GM19372 (cell line): ENCODE results near the gene CCT8L2.
"Not testable (repeated sequence)": the region's sequence is repeated elsewhere in the genome, so short reads cannot be mapped to it uniquely, and the experiment has no call there.

ENCODE experiments used
- ATAC-seq: cut with Tn5 transposase; IDR thresholded peaks from one replicate; pipeline ENCODE4 v1.9.1; 2021; ENCODE audit warnings: mild to moderate bottlenecking, low read depth, moderate library complexity; ENCODE audit not compliant: unreplicated experiment

Gene CCT8L2, protein sequence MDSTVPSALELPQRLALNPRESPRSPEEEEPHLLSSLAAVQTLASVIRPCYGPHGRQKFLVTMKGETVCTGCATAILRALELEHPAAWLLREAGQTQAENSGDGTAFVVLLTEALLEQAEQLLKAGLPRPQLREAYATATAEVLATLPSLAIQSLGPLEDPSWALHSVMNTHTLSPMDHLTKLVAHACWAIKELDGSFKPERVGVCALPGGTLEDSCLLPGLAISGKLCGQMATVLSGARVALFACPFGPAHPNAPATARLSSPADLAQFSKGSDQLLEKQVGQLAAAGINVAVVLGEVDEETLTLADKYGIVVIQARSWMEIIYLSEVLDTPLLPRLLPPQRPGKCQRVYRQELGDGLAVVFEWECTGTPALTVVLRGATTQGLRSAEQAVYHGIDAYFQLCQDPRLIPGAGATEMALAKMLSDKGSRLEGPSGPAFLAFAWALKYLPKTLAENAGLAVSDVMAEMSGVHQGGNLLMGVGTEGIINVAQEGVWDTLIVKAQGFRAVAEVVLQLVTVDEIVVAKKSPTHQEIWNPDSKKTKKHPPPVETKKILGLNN

DNA sequence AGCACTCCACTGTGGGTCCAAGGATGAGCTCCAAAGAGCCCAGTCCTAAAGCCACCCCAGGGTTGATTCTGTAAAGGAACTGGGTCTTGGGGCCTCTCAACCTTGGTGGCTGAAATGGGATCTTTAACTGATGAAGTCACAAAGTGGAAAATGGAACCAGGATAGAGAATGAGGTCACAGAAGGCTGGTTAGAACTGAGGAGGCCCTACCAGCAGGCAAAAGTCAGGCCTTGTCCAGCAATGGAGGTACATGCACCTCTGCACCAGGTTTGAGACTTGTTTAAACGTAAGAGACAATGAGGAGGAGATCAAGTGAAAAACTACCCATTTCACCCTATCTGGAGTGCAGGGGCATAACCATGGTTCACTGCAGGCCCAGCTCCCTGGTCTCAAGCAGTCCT lies at the start of gene CCT8L2:
Gene CCT8L2, minus strand, starts transcription at position 101 of the 400 bp plus-strand sequence. CDS start 260 bp downstream, outside the sequence.
- not testable (repeated sequence) for ATAC-seq

DNA sequence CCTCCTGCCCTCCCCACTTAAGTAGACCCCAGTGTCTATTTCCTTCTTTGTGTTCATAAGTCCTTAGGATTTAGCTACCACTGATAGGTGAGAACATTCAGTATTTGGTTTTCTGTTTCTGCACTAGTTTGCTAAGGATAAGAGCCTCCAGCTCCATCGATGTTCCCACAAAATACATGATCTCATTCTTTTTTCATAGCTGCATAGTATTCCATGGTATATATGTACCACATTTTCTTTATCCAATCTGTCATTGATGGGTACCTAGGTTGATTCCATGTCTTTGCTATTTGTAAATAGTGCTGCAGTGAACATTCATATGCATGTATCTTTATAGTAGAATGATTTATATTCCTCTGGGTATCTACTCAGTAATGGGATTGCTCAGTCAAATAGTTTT lies 42.8 kb upstream of the CCT8L2 start:
- ATAC-seq, result not testable (repeated sequence)

DNA sequence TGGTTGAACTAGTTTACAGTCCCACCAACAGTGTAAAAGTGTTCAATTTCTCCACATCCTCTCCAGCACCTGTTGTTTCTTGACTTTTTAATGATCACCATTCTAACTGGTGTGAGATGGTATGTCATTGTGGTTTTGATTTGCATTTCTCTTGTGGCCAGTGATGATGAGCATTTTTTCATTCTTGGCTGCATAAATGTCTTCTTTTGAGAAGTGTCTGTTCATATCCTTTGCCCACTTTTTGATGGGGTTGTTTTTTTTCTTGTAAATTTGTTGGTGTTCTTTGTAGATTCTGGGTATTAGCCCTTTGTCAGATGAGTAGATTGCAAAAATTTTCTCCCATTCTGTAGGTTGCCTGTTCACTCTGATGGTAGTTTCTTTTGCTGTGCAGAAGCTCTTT lies 41.5 kb upstream of the CCT8L2 start:
- not testable (repeated sequence) for ATAC-seq

DNA sequence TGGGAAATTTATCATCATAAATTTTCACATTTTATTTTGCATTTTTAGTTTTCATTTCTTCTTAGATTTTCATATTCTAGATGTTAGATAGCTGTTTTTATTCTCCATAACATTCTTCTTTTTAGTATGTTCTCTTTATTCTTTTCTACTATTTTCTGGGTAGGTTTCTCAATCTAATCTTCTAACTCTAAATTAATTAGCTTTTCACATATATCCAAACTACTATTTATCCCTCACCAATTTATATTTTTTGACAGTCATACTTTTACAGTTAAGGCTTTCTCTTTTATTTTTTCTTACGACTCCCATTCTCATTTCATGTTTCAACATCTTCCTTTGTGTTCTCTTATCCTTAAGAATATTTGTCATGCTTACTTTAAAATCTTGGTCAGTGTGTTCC lies 35.9 kb upstream of the CCT8L2 start:
- not testable (repeated sequence) for ATAC-seq

DNA sequence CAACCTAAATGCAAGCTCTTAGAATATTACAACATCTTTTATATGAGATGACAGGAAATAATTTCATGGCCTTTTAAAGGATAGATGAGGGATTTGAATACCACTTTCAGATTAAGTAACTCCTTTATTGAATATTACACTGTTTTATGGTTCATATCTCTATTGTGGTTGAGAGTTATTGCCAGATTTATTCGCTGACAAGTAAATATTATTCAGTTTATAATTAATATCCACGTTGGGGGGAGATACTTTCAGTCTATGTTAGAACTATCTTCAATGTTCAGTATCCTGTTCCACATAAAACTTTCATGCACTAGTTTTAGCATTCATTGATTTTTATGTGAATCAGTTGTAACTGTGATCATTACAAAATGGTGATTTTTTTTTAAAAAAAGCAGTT lies 32.4 kb upstream of the CCT8L2 start:
- not testable (repeated sequence) for ATAC-seq

DNA sequence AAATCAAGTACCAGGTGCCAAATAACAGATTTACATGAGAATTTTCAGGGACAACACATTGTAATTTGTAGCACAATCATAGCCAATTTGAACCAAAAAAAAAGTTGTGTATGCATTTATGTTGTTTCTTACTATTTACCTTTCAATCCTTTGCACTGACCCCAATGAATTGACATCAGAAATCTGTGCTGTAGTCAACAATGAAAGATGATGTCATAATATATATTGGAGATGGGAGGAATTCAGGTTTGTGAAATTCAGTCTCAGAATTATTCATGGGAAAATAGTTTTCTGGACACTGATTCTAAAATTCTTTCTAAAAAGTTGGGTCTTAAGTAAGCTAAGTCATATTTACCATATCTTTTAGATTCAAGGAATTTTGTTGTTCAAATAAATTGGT lies 31.0 kb upstream of the CCT8L2 start:
- ATAC-seq, result not testable (repeated sequence)

DNA sequence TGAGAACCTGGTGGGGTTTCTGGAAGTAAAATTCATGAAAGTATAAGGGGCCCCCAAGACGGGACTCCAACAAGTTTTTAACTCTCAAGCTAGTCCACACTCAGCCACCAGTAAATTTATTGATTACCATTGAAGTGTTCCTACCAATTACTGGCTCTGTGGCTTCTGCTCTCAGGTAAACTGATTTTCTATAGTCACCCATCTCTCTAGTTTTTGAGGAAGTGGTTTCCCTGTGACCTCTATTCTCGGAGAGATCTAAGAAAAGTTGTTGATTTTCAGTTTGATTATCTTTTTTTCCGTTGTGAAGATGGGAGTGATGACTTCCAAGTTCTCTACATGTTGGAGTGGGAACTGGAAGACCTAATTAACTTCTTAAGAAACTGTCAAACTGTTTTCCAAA lies 24.9 kb upstream of the CCT8L2 start:
- not testable (repeated sequence) for ATAC-seq

DNA sequence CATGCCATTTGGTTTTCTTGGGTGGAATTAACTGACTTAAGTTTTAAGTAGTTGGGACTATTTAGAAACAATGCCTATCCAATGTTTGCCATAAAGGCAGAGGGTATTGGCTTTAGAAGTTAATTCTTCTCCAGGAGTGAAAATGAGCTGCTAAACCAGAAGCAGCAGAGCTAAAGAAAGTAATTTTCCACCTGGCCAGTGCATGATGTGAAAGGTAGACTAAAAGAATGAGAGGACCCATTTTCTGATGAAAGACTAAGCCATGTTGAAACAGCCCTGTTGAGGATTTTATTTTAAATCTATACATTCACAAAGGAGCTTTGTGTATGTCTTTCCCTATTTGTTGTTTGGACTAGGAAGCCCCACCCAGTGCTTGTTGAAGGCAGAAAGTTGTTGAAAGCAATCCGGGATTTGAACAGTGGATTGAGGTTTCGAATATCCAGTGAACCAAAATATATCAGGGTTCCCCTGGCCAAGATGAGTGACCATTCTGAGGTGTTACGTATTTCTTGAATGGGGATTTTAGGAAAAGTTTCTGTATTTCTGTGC lies 23.9 kb upstream of the CCT8L2 start:
- not testable (repeated sequence) for ATAC-seq

DNA sequence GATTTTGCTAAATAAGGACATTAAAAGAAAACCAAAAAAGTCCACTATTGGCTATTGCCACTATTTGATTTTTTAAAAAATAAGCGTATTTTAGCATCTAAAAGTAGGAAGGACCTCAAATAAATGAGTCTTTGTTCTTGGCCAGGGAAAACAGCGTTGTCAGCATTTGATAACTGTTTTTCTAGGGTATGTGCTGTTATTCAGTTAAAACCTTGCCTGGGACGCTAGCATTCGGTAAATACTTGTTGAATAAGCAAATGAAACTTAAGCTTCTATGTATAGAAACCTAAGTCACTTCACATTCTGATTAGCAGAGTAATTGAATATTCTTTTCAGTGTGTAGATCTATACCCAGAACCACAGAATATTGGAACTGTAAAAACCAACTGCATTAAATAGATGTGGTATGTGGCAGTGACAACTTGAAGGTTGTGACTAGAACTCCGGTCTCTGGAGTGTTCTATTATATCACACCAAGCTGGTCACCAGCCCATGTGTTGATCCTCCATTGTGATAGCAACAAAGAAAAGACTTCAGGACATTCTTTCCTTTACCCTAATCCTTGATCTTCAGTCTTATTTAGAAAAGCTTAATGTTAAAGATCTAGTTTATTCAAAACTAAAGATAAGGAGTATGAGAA lies 23.1 kb upstream of the CCT8L2 start:
- ATAC-seq, result not testable (repeated sequence)

DNA sequence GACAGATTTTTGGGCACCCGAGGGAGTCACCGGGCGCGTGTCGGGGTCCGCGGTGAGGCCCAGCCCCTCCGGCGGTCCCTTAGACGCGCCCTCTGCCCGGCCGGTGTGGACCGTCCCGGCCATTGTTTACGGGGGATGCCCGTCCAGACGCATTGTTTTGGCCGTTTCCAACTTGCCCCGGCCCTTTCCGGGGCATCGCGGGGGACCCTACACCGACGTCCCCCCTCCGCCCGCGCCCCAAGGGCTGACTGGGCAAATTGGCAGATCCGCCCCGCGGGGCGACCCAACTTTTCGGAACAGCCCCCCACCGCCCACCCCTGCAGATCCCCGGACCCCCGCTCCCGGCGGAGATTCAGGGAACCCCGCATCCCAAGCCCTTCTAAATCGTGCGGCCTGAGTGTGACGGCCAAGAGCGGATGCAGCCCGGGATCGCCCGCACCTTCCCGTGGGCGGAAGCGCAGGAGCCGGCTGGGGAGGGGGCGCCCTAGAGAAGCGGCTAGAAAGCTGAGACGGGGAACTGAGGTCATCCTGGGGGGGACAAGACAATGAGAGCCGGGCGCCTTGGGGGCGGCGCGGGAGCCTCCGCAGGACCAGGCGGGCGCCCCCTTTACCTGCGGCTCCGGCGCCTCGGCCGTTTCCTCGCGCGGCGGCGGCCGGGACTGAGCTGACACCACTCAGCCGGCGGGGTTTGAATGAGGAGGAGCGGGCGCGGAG lies 17.1 kb upstream of the CCT8L2 start:
- ATAC-seq, result no peak

DNA sequence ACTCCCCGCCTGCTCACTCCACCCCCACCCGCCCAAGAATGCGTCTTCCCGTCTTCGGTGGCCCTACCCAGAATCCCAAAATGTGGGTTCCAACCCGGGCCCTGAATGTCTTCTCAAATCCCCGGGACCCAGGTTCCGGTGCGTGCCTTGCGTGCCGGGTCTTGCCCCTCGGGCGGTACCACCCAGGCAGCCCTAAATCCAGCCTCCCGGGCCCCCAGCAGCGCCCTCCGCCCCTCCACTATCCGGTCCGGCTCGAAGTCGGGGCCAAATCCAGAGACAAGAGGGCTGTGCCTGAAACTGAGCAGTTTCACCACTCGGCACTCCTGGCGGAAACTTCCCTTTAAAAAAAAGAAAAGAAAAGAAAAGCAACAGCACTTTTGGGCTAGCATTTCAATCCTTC lies 16.3 kb upstream of the CCT8L2 start:
- ATAC-seq, result no peak

DNA sequence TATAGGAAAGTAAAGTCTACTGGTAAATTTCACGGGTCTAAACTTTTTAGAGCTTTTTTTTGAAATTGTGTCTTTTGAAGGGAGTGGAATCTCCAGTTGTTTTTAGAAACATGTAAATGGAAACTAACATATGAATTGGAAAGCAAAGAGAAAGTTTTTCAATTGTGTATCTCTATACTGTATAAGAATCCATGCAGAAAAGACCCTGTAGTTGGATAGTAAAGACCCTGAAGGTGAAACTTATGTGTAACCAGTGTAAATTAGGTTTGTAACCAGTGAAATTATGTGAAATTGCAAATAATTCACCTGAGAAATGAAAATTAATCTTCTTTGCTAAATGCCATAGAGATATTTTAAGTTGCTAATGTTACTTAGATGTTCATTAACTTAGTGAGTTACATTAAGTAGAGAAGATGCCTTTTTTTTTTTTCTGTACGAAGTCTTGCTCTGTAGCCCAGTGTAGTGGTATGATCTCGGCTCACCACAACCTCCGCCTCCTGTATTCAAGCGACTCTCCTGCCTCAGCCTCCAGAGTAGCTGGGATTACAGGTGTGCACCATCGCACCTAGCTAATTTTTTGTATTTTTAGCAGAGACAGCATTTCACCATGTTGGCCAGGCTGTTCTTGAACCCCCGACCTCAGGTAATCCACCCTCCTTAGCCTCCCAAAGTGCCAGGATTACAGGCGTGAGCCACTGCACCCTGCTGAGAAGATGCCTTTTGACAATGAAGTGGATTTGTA lies 11.8 kb upstream of the CCT8L2 start:
- not testable (repeated sequence) for ATAC-seq

DNA sequence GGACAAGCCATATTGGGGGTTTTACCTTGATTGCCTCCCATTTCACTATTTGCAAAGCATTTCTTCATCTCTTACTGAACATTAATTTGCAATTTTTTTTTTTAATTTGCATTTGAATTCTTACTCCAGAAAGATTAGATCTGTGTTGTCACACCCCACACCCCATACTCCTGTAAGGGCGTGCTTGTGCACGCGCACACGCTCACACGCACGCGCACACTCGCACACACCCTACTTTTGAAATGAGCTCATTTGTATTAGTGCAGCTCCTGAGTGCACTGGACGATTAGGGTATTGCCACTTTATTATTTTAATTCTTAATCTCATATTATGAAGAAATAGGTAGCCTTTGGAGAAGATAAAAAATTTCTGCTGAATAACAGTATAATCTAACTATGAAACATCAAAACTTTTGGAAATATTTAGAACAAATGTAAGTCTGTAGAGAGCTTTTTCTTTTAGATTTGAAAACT lies 11.2 kb upstream of the CCT8L2 start:
- not testable (repeated sequence) for ATAC-seq

DNA sequence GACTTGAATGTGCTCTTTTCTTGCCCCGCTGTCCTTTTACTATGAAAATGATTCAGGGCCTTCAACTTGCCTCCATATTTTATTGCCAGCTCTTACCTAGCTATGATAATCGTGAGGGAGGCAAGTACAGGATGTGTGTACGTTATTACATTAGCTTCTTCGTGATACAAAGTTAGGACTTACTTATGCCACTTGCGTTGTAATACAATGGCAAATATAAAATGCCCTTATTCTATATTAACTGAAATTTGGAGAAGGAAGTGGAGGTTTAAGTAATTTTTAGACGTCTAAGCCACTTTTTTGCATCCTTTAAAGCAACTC lies 10.8 kb upstream of the CCT8L2 start:
- no peak for ATAC-seq

DNA sequence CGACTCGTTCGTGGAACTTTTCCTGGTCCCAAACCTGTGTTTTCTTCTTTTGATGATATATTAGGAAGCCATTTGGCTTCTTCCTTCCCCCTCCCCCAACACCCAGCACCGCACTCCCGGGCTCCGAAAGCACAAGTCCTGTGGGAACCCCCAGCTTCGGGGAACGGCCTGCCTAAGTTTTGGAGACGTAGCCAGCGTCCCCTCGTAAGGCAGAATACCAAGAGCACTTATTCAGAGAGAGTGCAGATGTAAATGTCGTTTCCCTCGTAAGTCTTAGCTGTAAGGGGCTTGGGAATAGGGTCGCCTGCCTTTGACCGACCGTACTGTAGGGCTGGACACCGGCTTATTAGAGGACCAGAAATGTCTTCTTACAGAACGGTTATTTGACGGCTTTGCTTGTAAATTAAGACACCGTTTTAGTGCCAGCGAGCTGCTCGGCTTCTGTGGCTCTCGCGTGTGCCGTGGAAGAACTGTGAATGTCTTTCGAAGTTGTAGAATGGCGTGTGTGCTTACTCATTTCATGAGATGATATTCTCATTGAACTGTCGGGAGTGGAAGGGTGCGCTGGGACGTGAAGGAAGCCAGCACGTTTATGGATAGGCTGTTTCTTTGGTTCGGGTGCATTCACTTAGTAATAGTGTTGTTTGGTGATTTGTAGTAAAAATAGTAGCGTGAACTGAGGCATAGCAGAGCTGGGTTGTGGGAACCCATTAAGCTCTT lies 10.3 kb upstream of the CCT8L2 start:
- ATAC-seq, result not testable (repeated sequence)

DNA sequence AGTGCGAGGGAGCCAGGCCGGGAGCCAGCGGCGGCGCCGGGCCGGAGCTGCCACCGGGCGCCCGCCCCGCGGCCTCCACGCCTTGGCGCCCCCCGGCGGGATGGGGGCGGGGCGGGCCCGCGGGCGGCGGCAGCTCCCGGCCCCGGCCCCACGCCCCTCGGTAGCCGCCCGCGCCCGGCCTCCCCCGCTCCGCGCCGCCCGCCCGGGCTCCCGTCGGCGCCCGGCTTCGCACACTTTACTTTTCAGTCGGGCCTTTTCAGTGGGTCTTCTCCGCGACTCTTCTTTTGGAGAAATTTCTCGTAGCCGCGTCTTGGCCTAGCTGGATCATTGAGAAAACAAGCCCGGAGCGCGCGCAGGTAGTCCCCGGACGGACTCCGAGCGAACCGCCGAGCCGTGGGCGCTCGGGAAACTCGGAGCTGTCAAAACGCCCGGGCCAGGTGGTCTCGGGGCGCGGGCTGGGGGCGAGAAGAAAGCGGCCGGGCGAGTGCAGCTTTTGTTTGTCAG lies 9.7 kb upstream of the CCT8L2 start:
- not testable (repeated sequence) for ATAC-seq

DNA sequence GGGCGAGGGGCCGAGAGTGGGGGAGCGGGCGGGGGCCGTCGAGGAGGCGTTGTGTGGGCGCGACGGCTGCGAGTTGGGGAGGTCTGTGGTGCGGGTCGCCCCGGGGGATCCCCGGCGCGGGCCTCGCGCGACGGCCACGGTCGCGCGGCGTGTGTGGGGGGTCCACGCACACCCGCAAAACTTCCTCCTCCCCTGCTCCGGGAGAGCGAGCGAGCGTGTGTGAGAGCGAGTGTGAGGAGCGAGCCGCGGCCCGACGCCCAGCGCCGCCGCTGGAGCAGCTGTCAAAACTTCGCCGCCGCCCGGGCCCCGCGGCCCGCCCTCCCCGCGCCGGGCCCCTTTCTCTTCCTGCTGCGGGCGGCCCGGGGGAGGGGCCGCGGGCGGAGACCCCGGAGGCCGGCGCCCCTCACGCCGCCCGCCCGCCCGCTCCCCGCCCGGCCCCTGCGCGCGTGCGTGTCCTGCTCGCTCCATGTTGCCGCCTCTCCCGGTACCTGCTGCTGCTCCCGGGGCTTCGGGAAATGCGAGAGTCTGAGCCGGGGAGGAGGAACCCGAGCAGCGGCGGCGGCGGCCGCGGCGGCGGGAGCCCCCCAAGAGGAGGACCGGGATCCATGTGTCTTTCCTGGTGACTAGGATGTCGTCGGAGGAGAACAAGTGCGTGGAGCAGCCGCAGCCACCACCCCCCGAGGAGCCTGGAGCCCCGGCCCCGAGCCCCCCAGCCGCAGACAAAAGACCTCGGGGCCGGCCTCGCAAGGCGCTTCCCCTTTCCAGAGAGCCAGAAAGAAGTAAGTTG lies 9.0 kb upstream of the CCT8L2 start:
- ATAC-seq, result no peak
